ENCODE data around the gene CACNA1D.

CACNA1D gene

DNA sequence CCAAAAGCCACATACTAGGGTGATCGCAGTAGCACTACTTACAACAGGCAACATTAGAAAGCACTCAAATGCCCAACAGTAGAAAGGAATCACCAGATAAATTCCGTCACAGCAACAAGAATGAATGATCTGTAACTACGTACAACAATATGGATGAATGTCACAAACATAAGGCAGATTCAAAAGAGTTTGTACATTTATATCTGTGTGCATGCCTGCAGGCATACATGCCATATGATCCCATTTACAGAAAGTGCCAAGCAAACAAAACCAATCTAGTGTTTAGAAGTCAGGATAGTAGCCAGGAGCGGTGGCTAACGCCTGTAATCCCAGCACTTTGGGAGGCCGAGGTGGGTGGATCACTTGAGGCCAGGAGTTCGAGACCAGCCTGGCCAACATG lies 355.5 kb downstream of the CACNA1D start:
- DNase-seq (ENCODE audit: low spot score): no peak

DNA sequence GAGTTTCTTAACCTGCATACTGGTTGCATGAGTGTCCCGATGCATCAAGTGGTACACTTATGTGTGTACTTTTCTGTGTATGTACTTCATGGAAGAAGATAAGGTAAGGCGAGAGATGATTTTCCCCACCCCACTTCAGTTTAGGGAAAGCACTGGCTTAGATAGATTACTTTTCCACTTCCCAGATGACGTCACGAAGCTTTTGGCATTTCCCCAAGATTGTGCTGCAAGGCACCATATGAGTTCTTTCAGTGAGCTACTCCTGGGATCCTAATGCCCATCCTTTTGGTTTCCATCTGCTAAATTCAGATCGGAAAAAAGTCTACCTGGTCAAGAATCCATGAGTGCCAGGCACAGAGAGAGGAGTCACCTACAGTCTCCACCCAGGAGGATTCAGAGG lies 356.5 kb downstream of the CACNA1D start:
- DNase-seq (ENCODE audit: low spot score): no peak

GRCh38 chr3:53856964-53857363 lies 362.6 kb downstream of the CACNA1D start:
- DNase-seq (ENCODE audit: low spot score): no peak

GRCh38 chr3:53858096-53858741 lies 363.8 kb downstream of the CACNA1D start:
- no peak for DNase-seq (ENCODE audit: low spot score)

DNA sequence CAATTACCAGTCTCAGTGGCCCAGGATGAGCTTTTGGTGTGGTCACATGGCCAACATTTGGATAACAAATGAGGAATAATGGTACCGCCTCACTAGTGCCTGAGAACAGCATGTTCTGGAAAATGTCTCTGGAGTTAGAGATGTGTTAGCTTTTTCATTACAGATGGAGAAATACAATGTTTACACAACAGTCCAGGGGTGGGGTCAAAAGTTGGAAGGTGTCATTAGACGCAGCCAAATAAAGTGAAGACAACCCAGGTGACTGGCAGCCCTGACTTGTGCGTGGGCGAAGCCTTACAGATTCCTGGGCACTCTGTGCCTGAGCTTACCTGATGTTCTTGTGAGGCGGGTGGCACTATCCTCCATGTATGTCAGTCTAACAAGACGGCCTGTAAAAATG lies 364.8 kb downstream of the CACNA1D start:
- no peak for DNase-seq (ENCODE audit: low spot score)

- no peak for DNase-seq (ENCODE audit: low spot score)
Observed at GRCh38 chr3:53860196-53860595, 365.8 kb downstream of the CACNA1D start.

DNA sequence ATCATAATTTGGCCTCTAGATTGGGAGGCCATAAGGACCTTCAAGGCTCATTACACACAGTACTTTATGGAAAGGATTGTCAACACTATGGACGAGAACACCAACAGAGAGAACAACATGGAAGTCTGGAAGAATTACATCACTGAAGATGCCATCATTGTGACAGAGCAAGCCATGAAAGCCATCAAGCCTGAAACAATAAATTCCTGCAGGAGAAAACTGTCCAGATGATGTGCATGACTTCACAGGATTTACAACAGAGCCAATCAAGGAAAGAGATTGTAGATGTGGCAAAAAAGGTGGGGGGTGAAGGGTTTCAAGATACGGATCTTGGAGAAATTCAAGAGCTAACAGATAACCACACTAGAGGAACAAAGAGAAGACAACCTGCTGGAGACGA lies 367.8 kb downstream of the CACNA1D start:
- no peak for DNase-seq (ENCODE audit: low spot score)

- DNase-seq (ENCODE audit: low spot score): no peak
Observed at GRCh38 chr3:53863145-53863544, 368.7 kb downstream of the CACNA1D start.
